ENCODE data around the gene GMDS. TPM values are rescaled to one million over a fixed set of nuclear protein-coding genes. Genes with fewer than 3 reads are reported as not detected.

Gene GMDS
- total and polyA plus RNA-seq, 2 donors (not counting 1 experiment from before 2014, with no cell fraction given): 12.7 to 34.5 TPM

DNA sequence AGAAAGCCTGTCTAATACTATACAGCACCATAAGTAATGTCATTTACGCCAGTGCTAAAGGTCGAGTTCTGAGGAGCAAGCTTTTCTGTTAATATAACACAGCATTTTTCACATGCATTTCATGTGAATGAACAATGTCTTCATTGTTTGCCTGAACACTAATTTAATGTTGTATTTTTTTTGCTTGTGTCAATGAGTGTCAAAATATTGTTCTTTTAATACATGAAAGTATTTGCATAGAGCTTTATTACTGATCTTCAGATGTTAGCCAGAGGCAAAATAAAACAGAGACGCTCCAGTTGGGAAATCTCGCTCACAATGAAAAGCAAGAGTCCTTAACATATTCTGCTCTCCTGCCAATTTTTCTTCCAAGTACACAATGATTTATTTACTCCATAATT is 483.9 kb downstream of the GMDS start:
- no peak overlapping the region for H3K4me2 ChIP-seq (ENCODE audit: extremely low read depth, insufficient read depth, low read length)
- H4K20me1 ChIP-seq (ENCODE audit: control insufficient read depth, extremely low read depth, insufficient read depth, low read length): no peaks in the 10 kb centered on the region
- H3K27ac ChIP-seq (ENCODE audit: insufficient read depth, low read length): no peak overlapping the region
- H3K4me1 ChIP-seq (ENCODE audit: control insufficient read depth, extremely low read depth, insufficient read depth, low read length): no peaks in the 10 kb centered on the region
- no peaks in the 10 kb centered on the region for H3K9me3 ChIP-seq (ENCODE audit: control insufficient read depth, insufficient read depth, low read depth, low read length)
- H3K9ac ChIP-seq (ENCODE audit: insufficient read depth, low read length): no peak overlapping the region
- H3K27me3 ChIP-seq (ENCODE audit: control insufficient read depth, insufficient read depth, low read length): no peaks in the 10 kb centered on the region
- DNase-seq (ENCODE audit: low read depth in 2 of 2): no peak
- H2AFZ ChIP-seq (ENCODE audit: low read length): no peak overlapping the region
- no peaks in the 10 kb centered on the region for H3K36me3 ChIP-seq (ENCODE audit: control insufficient read depth, insufficient read depth, low read length)
- TF ChIP-seq, protein P1, sequence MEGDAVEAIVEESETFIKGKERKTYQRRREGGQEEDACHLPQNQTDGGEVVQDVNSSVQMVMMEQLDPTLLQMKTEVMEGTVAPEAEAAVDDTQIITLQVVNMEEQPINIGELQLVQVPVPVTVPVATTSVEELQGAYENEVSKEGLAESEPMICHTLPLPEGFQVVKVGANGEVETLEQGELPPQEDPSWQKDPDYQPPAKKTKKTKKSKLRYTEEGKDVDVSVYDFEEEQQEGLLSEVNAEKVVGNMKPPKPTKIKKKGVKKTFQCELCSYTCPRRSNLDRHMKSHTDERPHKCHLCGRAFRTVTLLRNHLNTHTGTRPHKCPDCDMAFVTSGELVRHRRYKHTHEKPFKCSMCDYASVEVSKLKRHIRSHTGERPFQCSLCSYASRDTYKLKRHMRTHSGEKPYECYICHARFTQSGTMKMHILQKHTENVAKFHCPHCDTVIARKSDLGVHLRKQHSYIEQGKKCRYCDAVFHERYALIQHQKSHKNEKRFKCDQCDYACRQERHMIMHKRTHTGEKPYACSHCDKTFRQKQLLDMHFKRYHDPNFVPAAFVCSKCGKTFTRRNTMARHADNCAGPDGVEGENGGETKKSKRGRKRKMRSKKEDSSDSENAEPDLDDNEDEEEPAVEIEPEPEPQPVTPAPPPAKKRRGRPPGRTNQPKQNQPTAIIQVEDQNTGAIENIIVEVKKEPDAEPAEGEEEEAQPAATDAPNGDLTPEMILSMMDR (conservative IDR thresholded peaks at IDR 0.05 in 1 of 2, IDR thresholded peaks at IDR 0.05 in 1 of 2; ENCODE audit: low read depth in 1 of 2, low read length in 2 of 2): no peak
- TF ChIP-seq EZH2 (IDR thresholded peaks at IDR 0.05; ENCODE audit: low read length, missing control alignments): no peak
- no peaks in the 10 kb centered on the region for H3K79me2 ChIP-seq (ENCODE audit: control insufficient read depth, insufficient read depth, low read length)
- no peak overlapping the region for H3K4me3 ChIP-seq (replicated peaks in 1 of 4; ENCODE audit: control extremely low read depth in 1 of 4, insufficient read depth in 1 of 4, low read depth in 3 of 4, low read length in 4 of 4)

DNA sequence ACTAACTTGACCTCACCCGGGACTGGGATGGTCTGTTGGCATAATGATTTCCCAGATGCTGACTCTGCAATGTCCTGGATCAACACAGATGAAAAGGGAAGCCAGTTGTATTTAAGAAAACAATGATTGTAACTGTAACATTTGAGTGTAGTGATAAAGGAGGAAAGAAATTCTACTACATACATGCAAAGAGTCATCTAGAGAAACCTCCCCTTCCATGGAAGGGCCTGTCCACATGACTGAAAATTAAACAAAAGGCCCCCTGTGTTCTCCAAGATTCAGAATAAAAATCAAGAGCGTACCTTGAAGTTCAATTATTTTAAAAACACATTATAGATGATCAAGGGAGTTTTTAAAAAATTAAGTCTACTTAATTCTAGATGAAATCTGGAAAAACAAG is 484.5 kb downstream of the GMDS start:
- H3K9ac ChIP-seq (ENCODE audit: insufficient read depth, low read length): no peak overlapping the region
- H3K27ac ChIP-seq (ENCODE audit: insufficient read depth, low read length): no peak overlapping the region
- no peak for DNase-seq (ENCODE audit: low read depth in 2 of 2)
- no peaks in the 10 kb centered on the region for H3K27me3 ChIP-seq (ENCODE audit: control insufficient read depth, insufficient read depth, low read length)
- TF ChIP-seq, protein P1 (conservative IDR thresholded peaks at IDR 0.05 in 1 of 2, IDR thresholded peaks at IDR 0.05 in 1 of 2; ENCODE audit: low read depth in 1 of 2, low read length in 2 of 2): no peak
- TF ChIP-seq EZH2 (IDR thresholded peaks at IDR 0.05; ENCODE audit: low read length, missing control alignments): no peak
- H4K20me1 ChIP-seq (ENCODE audit: control insufficient read depth, extremely low read depth, insufficient read depth, low read length): no peaks in the 10 kb centered on the region
- no peaks in the 10 kb centered on the region for H3K36me3 ChIP-seq (ENCODE audit: control insufficient read depth, insufficient read depth, low read length)
- H3K4me3 ChIP-seq (replicated peaks in 1 of 4; ENCODE audit: control extremely low read depth in 1 of 4, insufficient read depth in 1 of 4, low read depth in 3 of 4, low read length in 4 of 4): no peak overlapping the region
- H3K9me3 ChIP-seq (ENCODE audit: control insufficient read depth, insufficient read depth, low read depth, low read length): no peaks in the 10 kb centered on the region
- no peak overlapping the region for H2AFZ ChIP-seq (ENCODE audit: low read length)
- no peak overlapping the region for H3K4me2 ChIP-seq (ENCODE audit: extremely low read depth, insufficient read depth, low read length)
- H3K79me2 ChIP-seq (ENCODE audit: control insufficient read depth, insufficient read depth, low read length): no peaks in the 10 kb centered on the region
- no peaks in the 10 kb centered on the region for H3K4me1 ChIP-seq (ENCODE audit: control insufficient read depth, extremely low read depth, insufficient read depth, low read length)

DNA sequence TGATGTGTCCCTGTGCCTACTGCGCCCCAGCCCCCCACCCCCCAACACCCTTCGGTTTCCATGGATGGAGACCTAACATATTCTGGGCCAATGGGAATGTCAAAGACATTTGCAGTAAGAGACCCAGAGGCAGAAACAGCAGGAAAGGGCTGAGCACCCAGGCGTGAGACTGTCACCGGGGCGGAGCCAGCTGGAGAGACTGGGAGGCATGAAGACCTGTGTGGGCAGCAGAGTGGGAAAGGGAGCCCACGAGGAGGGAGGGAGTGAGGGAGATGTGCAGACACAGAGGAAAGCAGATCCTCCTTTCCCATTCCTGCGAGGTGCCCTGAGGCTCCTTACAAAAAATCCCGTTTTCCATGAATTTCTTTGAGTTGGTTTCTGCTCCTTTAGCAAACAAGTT is 485.5 kb downstream of the GMDS start:
- H3K9me3 ChIP-seq (ENCODE audit: control insufficient read depth, insufficient read depth, low read depth, low read length): no peaks in the 10 kb centered on the region
- H3K9ac ChIP-seq (ENCODE audit: insufficient read depth, low read length): no peak overlapping the region
- no peak overlapping the region for H2AFZ ChIP-seq (ENCODE audit: low read length)
- no peak overlapping the region for H3K27ac ChIP-seq (ENCODE audit: insufficient read depth, low read length)
- H3K4me1 ChIP-seq (ENCODE audit: control insufficient read depth, extremely low read depth, insufficient read depth, low read length): no peaks in the 10 kb centered on the region
- no peaks in the 10 kb centered on the region for H3K79me2 ChIP-seq (ENCODE audit: control insufficient read depth, insufficient read depth, low read length)
- no peaks in the 10 kb centered on the region for H3K36me3 ChIP-seq (ENCODE audit: control insufficient read depth, insufficient read depth, low read length)
- no peak for DNase-seq (ENCODE audit: low read depth in 2 of 2)
- TF ChIP-seq, protein P1 (conservative IDR thresholded peaks at IDR 0.05 in 1 of 2, IDR thresholded peaks at IDR 0.05 in 1 of 2; ENCODE audit: low read depth in 1 of 2, low read length in 2 of 2): no peak
- TF ChIP-seq EZH2 (IDR thresholded peaks at IDR 0.05; ENCODE audit: low read length, missing control alignments): no peak
- no peaks in the 10 kb centered on the region for H3K27me3 ChIP-seq (ENCODE audit: control insufficient read depth, insufficient read depth, low read length)
- H4K20me1 ChIP-seq (ENCODE audit: control insufficient read depth, extremely low read depth, insufficient read depth, low read length): no peaks in the 10 kb centered on the region
- no peak overlapping the region for H3K4me2 ChIP-seq (ENCODE audit: extremely low read depth, insufficient read depth, low read length)
- H3K4me3 ChIP-seq (replicated peaks in 1 of 4; ENCODE audit: control extremely low read depth in 1 of 4, insufficient read depth in 1 of 4, low read depth in 3 of 4, low read length in 4 of 4): no peak overlapping the region

Data from fibroblast of lung (primary cell).